K562 (cell line): ENCODE results near the gene OCA2. TPM values are rescaled to one million over a fixed set of nuclear protein-coding genes. Genes with fewer than 3 reads are reported as not detected.

ENCODE experiments used
- ATAC-seq: fragments of 200-7000 bp; cut with Tn5 transposase; 3 replicates; pipeline ENCODE4 v1.9.1; 2020; ENCODE audit warnings: moderate library complexity
- BruUV-seq: library from RNA; stranded (reverse); fragments of 400-500 nt; replicated peaks from 2 replicates; lab custom pipeline; 2021; lab: Mats Ljungman, UMichigan
- CTCF ChIA-PET: fragments of 300-600 bp; formaldehyde crosslinking; extraction: SDS; loops from one replicate; lab custom pipeline; 2021; ENCODE audit warnings: low intra/inter-chr PET ratio; lab: Yijun Ruan, JAX
- POLR2A ChIA-PET: fragments of 300-600, 350-650 bp; sonication (Branson Sonifier 250); formaldehyde crosslinking; extraction: SDS; loops from one replicate; lab custom pipeline; 2021; ENCODE audit warnings: antibody characterized with exemption, inconsistent platforms; lab: Yijun Ruan, JAX
- DNase-seq, 4 experiments: peaks; one replicate each; pipeline versions ENCODE4 v3.0.0 to v3.0.0-alpha.2; 2011 to 2018; ENCODE audit warnings: low spot score in 3 of 4, mixed read lengths in 3 of 4; ENCODE audit errors: extremely low read depth in 1 of 4
- FAIRE-seq: peaks from 2 replicates; lab custom pipeline; 2011; peaks lifted over from hg19 to GRCh38; lab: Jason Lieb, UNC
- H2AFZ ChIP-seq: 2 replicates; pipeline ENCODE4 v1.6.0; 2011; ENCODE audit warnings: low read depth, low read length, control low read depth, inconsistent platforms
- H3K27ac ChIP-seq: fragments of 200-600 bp; 3 replicates; pipeline ENCODE4 v1.8.0; 2011; ENCODE audit warnings: low read depth, mild to moderate bottlenecking, control low read depth, inconsistent platforms, low read length, moderate library complexity, mixed read lengths; ENCODE audit errors: extremely low read depth
- H3K27me3 ChIP-seq, 2 experiments: fragments of 300-600 bp in 1 of 2; 2 replicates in 1 of 2; 3 replicates in 1 of 2; pipeline versions ENCODE4 v1.6.0 to v1.8.0; 2011; ENCODE audit warnings: inconsistent platforms in 2 of 2, low read length in 2 of 2, mild to moderate bottlenecking in 1 of 2, mixed read lengths in 1 of 2, moderate library complexity in 1 of 2; ENCODE audit not compliant: control insufficient read depth in 2 of 2, insufficient read depth in 2 of 2
- H3K36me3 ChIP-seq: fragments of 300-600 bp; 3 replicates; pipeline ENCODE4 v1.8.0; 2011; ENCODE audit warnings: mild to moderate bottlenecking, low read length, inconsistent platforms; ENCODE audit not compliant: control insufficient read depth, insufficient read depth
- H3K4me1 ChIP-seq, 2 experiments: fragments of 200-600 bp in 1 of 2; replicated peaks in 1 of 2; 2 replicates in 1 of 2; 3 replicates in 1 of 2; pipeline versions ENCODE4 v1.5.1 to v1.8.0; 2011; ENCODE audit warnings: inconsistent platforms in 2 of 2, low read length in 2 of 2, mild to moderate bottlenecking in 1 of 2, mixed read lengths in 1 of 2, moderate library complexity in 1 of 2; ENCODE audit not compliant: control insufficient read depth in 2 of 2, insufficient read depth in 2 of 2
- H3K4me2 ChIP-seq: 2 replicates; pipeline ENCODE4 v1.6.1; 2011; ENCODE audit warnings: low read length, control low read depth, inconsistent platforms, mixed read lengths; ENCODE audit not compliant: insufficient read depth
- H3K4me3 ChIP-seq: fragments of 200-600 bp; sonication (generic), shearing (Covaris generic); 2 replicates; pipeline ENCODE4 v1.5.1; 2016; ENCODE audit warnings: control low read depth, inconsistent platforms
- H3K79me2 ChIP-seq: fragments of 200-600 bp; 3 replicates; pipeline ENCODE4 v1.8.0; 2011; ENCODE audit warnings: low read length, inconsistent platforms; ENCODE audit not compliant: control insufficient read depth, insufficient read depth
- H3K9ac ChIP-seq, 2 experiments: 2 replicates each; pipeline versions ENCODE4 v1.6.0 to v1.6.1; 2011; ENCODE audit warnings: low read depth in 2 of 2, low read length in 2 of 2, control low read depth in 1 of 2, inconsistent platforms in 1 of 2, mild to moderate bottlenecking in 1 of 2, mixed read lengths in 1 of 2; ENCODE audit not compliant: insufficient read depth in 1 of 2
- H3K9me1 ChIP-seq: one replicate; pipeline ENCODE4 v1.6.0; 2011; ENCODE audit warnings: inconsistent platforms, mild to moderate bottlenecking, low read length, moderate library complexity; ENCODE audit not compliant: control insufficient read depth, insufficient read depth
- H3K9me3 ChIP-seq: replicated peaks from 2 replicates; pipeline ENCODE4 v1.5.1; 2011; ENCODE audit warnings: low read depth, low read length, inconsistent platforms; ENCODE audit not compliant: control insufficient read depth, insufficient read depth
- H4K20me1 ChIP-seq: replicated peaks from 2 replicates; pipeline ENCODE4 v1.6.1; 2011; ENCODE audit warnings: low read length, inconsistent platforms, mixed read lengths; ENCODE audit not compliant: control insufficient read depth, insufficient read depth
- ATF7 ChIP-seq: fragments of 450-650 bp; IDR thresholded peaks from 2 replicates; pipeline ENCODE4 v1.7.1; 2014; ENCODE audit warnings: mild to moderate bottlenecking, moderate library complexity
- ELF4 ChIP-seq: fragments of 450-650 bp; formaldehyde crosslinking; IDR thresholded peaks from 2 replicates; pipeline ENCODE4 v1.4.0; 2022; ENCODE audit warnings: missing genetic modification characterization
- GATA2 ChIP-seq: sonication (generic); formaldehyde crosslinking; IDR thresholded peaks from 2 replicates; pipeline ENCODE4 v1.4.0; 2020; ENCODE audit warnings: mild to moderate bottlenecking, missing genetic modification reagents
- HNRNPH1 ChIP-seq: fragments of 200-400 bp; formaldehyde crosslinking; optimal IDR thresholded peaks from 2 replicates; pipeline ENCODE3; 2017; ENCODE audit warnings: low read depth, mild to moderate bottlenecking, low read length, moderate library complexity
- KDM2B ChIP-seq: fragments of 250-450 bp; sonication (Bioruptor Pico); IDR thresholded peaks from 2 replicates; pipeline ENCODE4 v1.8.0; 2021; ENCODE audit warnings: mild to moderate bottlenecking, moderate library complexity
- PHF20 ChIP-seq: fragments of 450-650 bp; IDR thresholded peaks from 2 replicates; pipeline ENCODE4 v1.6.1; 2018; ENCODE audit not compliant: partially characterized antibody
- SMARCA4 ChIP-seq: fragments of 450-650 bp; IDR thresholded peaks from 2 replicates; pipeline ENCODE4 v1.6.1; 2016
- TAF9B ChIP-seq: fragments of 450-650 bp; IDR thresholded peaks from 2 replicates; pipeline ENCODE4 v1.6.1; 2018; ENCODE audit warnings: mild to moderate bottlenecking; ENCODE audit not compliant: partially characterized antibody
- WGBS: fragments of 100-300 bp; shearing (Covaris generic); methylation state at CpG from one replicate; pipeline ENCODE4 v1.1.6; 2016; ENCODE audit warnings: low coverage, mixed read lengths; ENCODE audit not compliant: insufficient coverage; ENCODE audit errors: missing lambda C conversion rate; 5-methylcytosine and 5-hydroxymethylcytosine counted together
- in situ Hi-C: fragments of 300-500 bp; cut with MboI; formaldehyde crosslinking; loops from 4 replicates; pipeline ENCODE4 v1.15.0; 2018; ENCODE audit warnings: inconsistent platforms, mixed read lengths
- intact Hi-C: fragments of 100-400 bp; cut with micrococcal nuclease; formaldehyde crosslinking; loops from 2 replicates; pipeline ENCODE4 v1.14.2; 2022
- polyA plus RNA-seq, 8 experiments: library from polyadenylated mRNA; depleted of rRNA in 4 of 8; stranded (reverse) in 5 of 8; unstranded in 3 of 8; fragments of >200 nt; fragmentation: Nextera tagmentation in 2 of 8; fragmentation: Illumina TruSeq in 1 of 8; extraction: Ambion mirVana in 2 of 8; extraction: Trizol in 1 of 8; gene quantifications; 2 replicates each; pipeline versions ENCODE4 v1.2.1 to v1.2.3, GENCODE V29; 2011 to 2014; ENCODE audit warnings: inconsistent platforms in 1 of 8, missing spikeins in 1 of 8
- total RNA-seq, 7 experiments: library from RNA; depleted of rRNA in 6 of 7; stranded (reverse); fragments of >200 nt in 6 of 7; fragmentation: Illumina TruSeq in 2 of 7; extraction: Trizol in 2 of 7; gene quantifications; 2 replicates each; pipeline versions ENCODE4 v1.2.1 to v1.2.3, GENCODE V29; 2011 to 2021; ENCODE audit warnings: low replicate concordance in 1 of 7
- TF ChIP-seq, protein P1 (sequence below): sonication (generic); formaldehyde crosslinking; IDR thresholded peaks from 2 replicates; pipeline ENCODE4 v1.8.0; 2022; ENCODE audit warnings: missing genetic modification reagents, mild to moderate bottlenecking, borderline replicate concordance
- TF ChIP-seq, protein P2 (sequence below): fragments of 450-650 bp; IDR thresholded peaks from 2 replicates; pipeline ENCODE4 v1.6.1; 2016; ENCODE audit warnings: mild to moderate bottlenecking
- TF ChIP-seq, protein P3 (sequence below): fragments of 450-650 bp; formaldehyde crosslinking; IDR thresholded peaks from 2 replicates; pipeline ENCODE4 v1.4.0; 2022; ENCODE audit warnings: mild to moderate bottlenecking, moderate library complexity

Gene OCA2
- total and polyA plus RNA-seq, 9 of the 15 experiments (the other 6 are each of a cell fraction or from before 2014, with no cell fraction given), result 0.07 to 0.59 (median 0.17) TPM; not detected in 1

GRCh38 chr15:27868828-27869404 is 230.2 kb downstream of the OCA2 start:
- CTCF ChIA-PET, result no interaction called here

More at GRCh38 chr15:27868828-27869404, 230.2 kb downstream of the OCA2 start:
- DNase-seq, result no peak
- H3K4me1 ChIP-seq, result no peaks in the 10 kb centered on the region
- POLR2A ChIA-PET, result interaction anchor here (0.6 kb wide), 1 partner anchor 14 kb away, joined by 3 read pairs; no protein-coding TSS in a partner anchor
- H3K79me2 ChIP-seq, result no peaks in the 10 kb centered on the region
- H3K9me3 ChIP-seq, result no peaks in the 10 kb centered on the region
- H4K20me1 ChIP-seq, result no peaks in the 10 kb centered on the region; the same call in 1 of the 2 replicates
- no peaks in the 10 kb centered on the region for H3K36me3 ChIP-seq
- in situ Hi-C loops, result no loop called here
- no peak for FAIRE-seq
- intact Hi-C loops, result no loop called here
- no peak for ATAC-seq
- no peak overlapping the region for H2AFZ ChIP-seq
- no TSS peak for BruUV-seq
- TF ChIP-seq, protein P1, sequence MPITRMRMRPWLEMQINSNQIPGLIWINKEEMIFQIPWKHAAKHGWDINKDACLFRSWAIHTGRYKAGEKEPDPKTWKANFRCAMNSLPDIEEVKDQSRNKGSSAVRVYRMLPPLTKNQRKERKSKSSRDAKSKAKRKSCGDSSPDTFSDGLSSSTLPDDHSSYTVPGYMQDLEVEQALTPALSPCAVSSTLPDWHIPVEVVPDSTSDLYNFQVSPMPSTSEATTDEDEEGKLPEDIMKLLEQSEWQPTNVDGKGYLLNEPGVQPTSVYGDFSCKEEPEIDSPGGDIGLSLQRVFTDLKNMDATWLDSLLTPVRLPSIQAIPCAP (CRISPR knock-in tag), result no peak
- TF ChIP-seq SMARCA4 (no peak), ELF4 (CRISPR knock-in tag) (no peak), TAF9B (no peak), GATA2 (no peak), ATF7 (no peak), PHF20 (no peak), HNRNPH1 (no peak), KDM2B (CRISPR knock-in tag) (no peak)
- TF ChIP-seq, protein P2, sequence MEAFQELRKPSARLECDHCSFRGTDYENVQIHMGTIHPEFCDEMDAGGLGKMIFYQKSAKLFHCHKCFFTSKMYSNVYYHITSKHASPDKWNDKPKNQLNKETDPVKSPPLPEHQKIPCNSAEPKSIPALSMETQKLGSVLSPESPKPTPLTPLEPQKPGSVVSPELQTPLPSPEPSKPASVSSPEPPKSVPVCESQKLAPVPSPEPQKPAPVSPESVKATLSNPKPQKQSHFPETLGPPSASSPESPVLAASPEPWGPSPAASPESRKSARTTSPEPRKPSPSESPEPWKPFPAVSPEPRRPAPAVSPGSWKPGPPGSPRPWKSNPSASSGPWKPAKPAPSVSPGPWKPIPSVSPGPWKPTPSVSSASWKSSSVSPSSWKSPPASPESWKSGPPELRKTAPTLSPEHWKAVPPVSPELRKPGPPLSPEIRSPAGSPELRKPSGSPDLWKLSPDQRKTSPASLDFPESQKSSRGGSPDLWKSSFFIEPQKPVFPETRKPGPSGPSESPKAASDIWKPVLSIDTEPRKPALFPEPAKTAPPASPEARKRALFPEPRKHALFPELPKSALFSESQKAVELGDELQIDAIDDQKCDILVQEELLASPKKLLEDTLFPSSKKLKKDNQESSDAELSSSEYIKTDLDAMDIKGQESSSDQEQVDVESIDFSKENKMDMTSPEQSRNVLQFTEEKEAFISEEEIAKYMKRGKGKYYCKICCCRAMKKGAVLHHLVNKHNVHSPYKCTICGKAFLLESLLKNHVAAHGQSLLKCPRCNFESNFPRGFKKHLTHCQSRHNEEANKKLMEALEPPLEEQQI, result no peak
- TF ChIP-seq, protein P3, sequence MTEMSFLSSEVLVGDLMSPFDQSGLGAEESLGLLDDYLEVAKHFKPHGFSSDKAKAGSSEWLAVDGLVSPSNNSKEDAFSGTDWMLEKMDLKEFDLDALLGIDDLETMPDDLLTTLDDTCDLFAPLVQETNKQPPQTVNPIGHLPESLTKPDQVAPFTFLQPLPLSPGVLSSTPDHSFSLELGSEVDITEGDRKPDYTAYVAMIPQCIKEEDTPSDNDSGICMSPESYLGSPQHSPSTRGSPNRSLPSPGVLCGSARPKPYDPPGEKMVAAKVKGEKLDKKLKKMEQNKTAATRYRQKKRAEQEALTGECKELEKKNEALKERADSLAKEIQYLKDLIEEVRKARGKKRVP (CRISPR knock-in tag), result no peak
- peaks cover 5 to 51% of the 10 kb centered on the region in 2 experiments; a peak in 3 of 5 replicates for H3K27me3 ChIP-seq
- no peak overlapping the region for H3K9ac ChIP-seq
- H3K27ac ChIP-seq, result no peak overlapping the region
- no peak overlapping the region for H3K4me3 ChIP-seq
- WGBS, result 2% methylated on average over 8 of the region's 10 CpGs
- no peaks in the 10 kb centered on the region for H3K9me1 ChIP-seq
- H3K4me2 ChIP-seq, result no peak overlapping the region
